H9 (cell line): Measurements from ENCODE around the gene RASL12. TPM values are rescaled to one million over a fixed set of nuclear protein-coding genes. Genes with fewer than 3 reads are reported as not detected.

Experiments
- DNase-seq: peaks from one replicate; pipeline ENCODE4 v3.0.0-alpha.2; 2017
- H2AFZ ChIP-seq: one replicate; pipeline ENCODE4 v1.6.1; 2013; ENCODE audit warnings: mild to moderate bottlenecking, low read length, control low read depth, moderate library complexity
- H2AK5ac ChIP-seq: 2 replicates; pipeline ENCODE4 v1.6.1; 2013; ENCODE audit warnings: low read length, control low read depth, mixed read lengths; ENCODE audit not compliant: insufficient read length
- H2BK120ac ChIP-seq: one replicate; pipeline ENCODE4 v1.6.1; 2013; ENCODE audit warnings: low read depth, mild to moderate bottlenecking, low read length, control low read depth, inconsistent platforms; ENCODE audit not compliant: poor library complexity, severe bottlenecking
- H2BK12ac ChIP-seq: 2 replicates; pipeline ENCODE4 v1.6.1; 2013; ENCODE audit warnings: low read length, control low read depth, mixed read lengths, low read depth; ENCODE audit not compliant: insufficient read length
- H2BK15ac ChIP-seq: 2 replicates; pipeline ENCODE4 v1.6.1; 2013; ENCODE audit warnings: low read depth, low read length, control low read depth
- H2BK20ac ChIP-seq: one replicate; pipeline ENCODE4 v1.6.1; 2013; ENCODE audit warnings: low read depth, mild to moderate bottlenecking, low read length, control low read depth, inconsistent platforms; ENCODE audit not compliant: poor library complexity, severe bottlenecking
- H2BK5ac ChIP-seq: 2 replicates; pipeline ENCODE4 v1.6.1; 2013; ENCODE audit warnings: low read length, control low read depth, mixed read lengths; ENCODE audit not compliant: insufficient read length
- H3K14ac ChIP-seq: 2 replicates; pipeline ENCODE4 v1.6.1; 2013; ENCODE audit warnings: low read length, control low read depth; ENCODE audit not compliant: insufficient read depth
- H3K18ac ChIP-seq: 2 replicates; pipeline ENCODE4 v1.6.1; 2013; ENCODE audit warnings: low read depth, mild to moderate bottlenecking, mixed read lengths, low read length, control low read depth; ENCODE audit not compliant: insufficient read length
- H3K23ac ChIP-seq: 2 replicates; pipeline ENCODE4 v1.6.1; 2013; ENCODE audit warnings: low read length, control low read depth, mixed read lengths, low read depth; ENCODE audit not compliant: insufficient read length
- H3K23me2 ChIP-seq: 2 replicates; pipeline ENCODE4 v1.6.1; 2013; ENCODE audit warnings: low read depth, mild to moderate bottlenecking, mixed read lengths, low read length, control low read depth; ENCODE audit not compliant: insufficient read length, poor library complexity, severe bottlenecking
- H3K27ac ChIP-seq: 2 replicates; pipeline ENCODE4 v1.5.1; 2013; ENCODE audit warnings: low read length, control low read depth, mixed read lengths, low read depth; ENCODE audit not compliant: insufficient read length
- H3K27me3 ChIP-seq: 2 replicates; pipeline ENCODE4 v1.6.1; 2013; ENCODE audit warnings: low read length, control low read depth, inconsistent platforms; ENCODE audit not compliant: insufficient read depth
- H3K4ac ChIP-seq: 2 replicates; pipeline ENCODE4 v1.6.1; 2013; ENCODE audit warnings: low read depth, mild to moderate bottlenecking, control low read depth, inconsistent platforms, low read length, moderate library complexity
- H3K4me1 ChIP-seq: 2 replicates; pipeline ENCODE4 v1.6.1; 2013; ENCODE audit warnings: low read length, control low read depth, inconsistent platforms; ENCODE audit not compliant: insufficient read depth
- H3K4me2 ChIP-seq: 2 replicates; pipeline ENCODE4 v1.6.1; 2013; ENCODE audit warnings: low read length, control low read depth, mixed read lengths; ENCODE audit not compliant: insufficient read length, insufficient read depth
- H3K56ac ChIP-seq: 2 replicates; pipeline ENCODE4 v1.6.1; 2013; ENCODE audit warnings: low read depth, mild to moderate bottlenecking, mixed read lengths, low read length, control low read depth; ENCODE audit not compliant: insufficient read length
- H3K79me1 ChIP-seq: 2 replicates; pipeline ENCODE4 v1.6.1; 2013; ENCODE audit warnings: low read depth, mild to moderate bottlenecking, moderate library complexity, low read length, control low read depth, inconsistent platforms; ENCODE audit not compliant: insufficient read depth, poor library complexity, severe bottlenecking
- H3K79me2 ChIP-seq: 2 replicates; pipeline ENCODE4 v1.6.1; 2013; ENCODE audit warnings: low read length, control low read depth, inconsistent platforms; ENCODE audit not compliant: insufficient read depth
- H3K9ac ChIP-seq: 2 replicates; pipeline ENCODE4 v1.6.1; 2013; ENCODE audit warnings: low read length, control low read depth, mixed read lengths; ENCODE audit not compliant: insufficient read length; ENCODE audit errors: extremely low read depth
- H3K9me3 ChIP-seq: one replicate; pipeline ENCODE4 v1.6.1; 2013; ENCODE audit warnings: low read depth, low read length, inconsistent platforms; ENCODE audit not compliant: control insufficient read depth
- H3T11ph ChIP-seq: one replicate; pipeline ENCODE4 v1.6.1; 2013; ENCODE audit warnings: mild to moderate bottlenecking, low read length, control low read depth, inconsistent platforms
- H4K20me1 ChIP-seq: one replicate; pipeline ENCODE4 v1.6.1; 2013; ENCODE audit not compliant: control insufficient read depth, insufficient read length, insufficient read depth
- H4K5ac ChIP-seq: 2 replicates; pipeline ENCODE4 v1.6.1; 2013; ENCODE audit warnings: low read depth, mild to moderate bottlenecking, mixed read lengths, low read length, control low read depth; ENCODE audit not compliant: insufficient read length
- H4K8ac ChIP-seq: replicated peaks from 2 replicates; pipeline ENCODE4 v1.6.1; 2013; ENCODE audit warnings: low read length, control low read depth, mixed read lengths, low read depth; ENCODE audit not compliant: insufficient read length
- H4K91ac ChIP-seq: 2 replicates; pipeline ENCODE4 v1.6.1; 2013; ENCODE audit warnings: low read depth, mild to moderate bottlenecking, moderate library complexity, mixed read lengths, low read length, control low read depth; ENCODE audit not compliant: insufficient read length
- H3K27ac Mint-ChIP-seq, 3 experiments: 2 replicates in 2 of 3; 3 replicates in 1 of 3; pipeline ENCODE4 v1.8.0; 2020 to 2021; ENCODE audit warnings: mixed read lengths in 3 of 3, mild to moderate bottlenecking in 1 of 3, moderate library complexity in 1 of 3
- H3K27me3 Mint-ChIP-seq: 2 replicates; pipeline ENCODE4 v1.8.0; 2021; ENCODE audit warnings: low read depth, mild to moderate bottlenecking, moderate library complexity, mixed read lengths
- H3K36me3 Mint-ChIP-seq, 3 experiments: 2 replicates in 2 of 3; 3 replicates in 1 of 3; pipeline ENCODE4 v1.8.0; 2020 to 2021; ENCODE audit warnings: low read depth in 3 of 3, mixed read lengths in 3 of 3; ENCODE audit not compliant: insufficient read depth in 1 of 3
- H3K4me1 Mint-ChIP-seq, 2 experiments: 2 replicates each; pipeline ENCODE4 v1.8.0; 2020; ENCODE audit warnings: mixed read lengths in 2 of 2
- H3K4me3 Mint-ChIP-seq, 2 experiments: 2 replicates in 1 of 2; 3 replicates in 1 of 2; pipeline ENCODE4 v1.8.0; 2020 to 2021; ENCODE audit warnings: mild to moderate bottlenecking in 2 of 2, mixed read lengths in 2 of 2, moderate library complexity in 1 of 2
- H3K9me3 Mint-ChIP-seq, 2 experiments: 2 replicates in 1 of 2; 3 replicates in 1 of 2; pipeline ENCODE4 v1.8.0; 2020; ENCODE audit warnings: mild to moderate bottlenecking in 2 of 2, mixed read lengths in 2 of 2, moderate library complexity in 1 of 2
- WGBS: extraction: QIAGEN DNeasy Blood & Tissue Kit; methylation state at CpG from one replicate; pipeline ENCODE4 v1.1.7; 2013; ENCODE audit warnings: missing lambda C conversion rate, low lambda C conversion rate, mixed read lengths; ENCODE audit not compliant: insufficient read length; ENCODE audit errors: extremely low coverage; 5-methylcytosine and 5-hydroxymethylcytosine counted together
- total RNA-seq: library from RNA; stranded (reverse); gene quantifications from 2 replicates; pipeline ENCODE4 v1.2.1, GENCODE V29; 2021
- TF ChIP-seq, protein P1 (sequence below): fragments of 200-600 bp; sonication (generic); conservative IDR thresholded peaks from 3 replicates; pipeline ENCODE4 v1.8.0; 2021; ENCODE audit warnings: antibody characterized with exemption, mild to moderate bottlenecking

RASL12 gene
- total RNA-seq, 1 experiment from 2014 or later, result 7.5 TPM

DNA sequence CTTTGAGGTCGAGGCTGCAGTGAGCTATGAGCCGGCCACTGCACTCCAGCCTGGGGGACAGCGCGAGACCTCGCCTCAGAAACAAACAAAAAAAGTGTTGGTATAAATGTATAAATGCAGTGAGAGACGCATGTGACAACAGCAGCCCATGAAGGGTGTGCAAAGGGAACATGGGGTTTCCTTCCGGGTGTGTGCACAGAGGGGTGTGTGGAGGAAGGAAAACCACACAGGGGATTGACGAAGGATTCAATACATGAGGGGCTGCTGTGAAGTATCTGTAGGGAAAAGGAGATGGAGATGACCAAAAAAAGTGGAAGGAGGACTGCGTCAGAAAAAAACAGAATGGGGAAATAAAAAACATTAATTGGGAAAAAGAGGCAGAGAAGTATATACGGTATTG, 39.5 kb downstream of the RASL12 start:
- no peak overlapping the region for H2BK15ac ChIP-seq
- no peaks in the 10 kb centered on the region for H3K27me3 ChIP-seq
- no peaks in the 10 kb centered on the region for H3K79me1 ChIP-seq
- H4K5ac ChIP-seq, result no peak overlapping the region
- no peak overlapping the region for H3K23ac ChIP-seq
- H2BK20ac ChIP-seq, result no peak overlapping the region
- no peak overlapping the region for H2BK12ac ChIP-seq
- no peak overlapping the region for H3K56ac ChIP-seq
- H3K23me2 ChIP-seq, result no peaks in the 10 kb centered on the region
- Mint-ChIP-seq H3K36me3 (peaks cover 2 to 29% (median 28%) of the 10 kb centered on the region in 3 experiments; a peak in 5 of 7 replicates), H3K27ac (peak overlapping the region in 2 of 3 experiments; percentile 3 to 44; a peak in 3 of 7 replicates), H3K4me3 (peak overlapping the region; percentile 71 to 83), H3K27me3 (peaks cover 8% of the 10 kb centered on the region; the same call in 1 of the 2 replicates), H3K4me1 (peaks cover 16% of the 10 kb centered on the region in 2 experiments), H3K9me3 (no peaks in the 10 kb centered on the region)
- no peak overlapping the region for H2AFZ ChIP-seq
- H2BK5ac ChIP-seq, result no peak overlapping the region
- H3K4me2 ChIP-seq, result peak overlapping the region; percentile 83
- H3K79me2 ChIP-seq, result no peaks in the 10 kb centered on the region
- H3T11ph ChIP-seq, result no peak overlapping the region
- H2BK120ac ChIP-seq, result no peak overlapping the region
- TF ChIP-seq, protein P1, sequence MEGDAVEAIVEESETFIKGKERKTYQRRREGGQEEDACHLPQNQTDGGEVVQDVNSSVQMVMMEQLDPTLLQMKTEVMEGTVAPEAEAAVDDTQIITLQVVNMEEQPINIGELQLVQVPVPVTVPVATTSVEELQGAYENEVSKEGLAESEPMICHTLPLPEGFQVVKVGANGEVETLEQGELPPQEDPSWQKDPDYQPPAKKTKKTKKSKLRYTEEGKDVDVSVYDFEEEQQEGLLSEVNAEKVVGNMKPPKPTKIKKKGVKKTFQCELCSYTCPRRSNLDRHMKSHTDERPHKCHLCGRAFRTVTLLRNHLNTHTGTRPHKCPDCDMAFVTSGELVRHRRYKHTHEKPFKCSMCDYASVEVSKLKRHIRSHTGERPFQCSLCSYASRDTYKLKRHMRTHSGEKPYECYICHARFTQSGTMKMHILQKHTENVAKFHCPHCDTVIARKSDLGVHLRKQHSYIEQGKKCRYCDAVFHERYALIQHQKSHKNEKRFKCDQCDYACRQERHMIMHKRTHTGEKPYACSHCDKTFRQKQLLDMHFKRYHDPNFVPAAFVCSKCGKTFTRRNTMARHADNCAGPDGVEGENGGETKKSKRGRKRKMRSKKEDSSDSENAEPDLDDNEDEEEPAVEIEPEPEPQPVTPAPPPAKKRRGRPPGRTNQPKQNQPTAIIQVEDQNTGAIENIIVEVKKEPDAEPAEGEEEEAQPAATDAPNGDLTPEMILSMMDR, result no peak
- H3K9ac ChIP-seq, result no peak overlapping the region
- no peaks in the 10 kb centered on the region for H3K9me3 ChIP-seq
- no peak overlapping the region for H2AK5ac ChIP-seq
- WGBS, result no CpG with 5 or more reads among the region's 10 CpGs
- no peak for DNase-seq
- no peak overlapping the region for H4K91ac ChIP-seq
- no peak overlapping the region for H3K27ac ChIP-seq
- H3K14ac ChIP-seq, result no peak overlapping the region
- no peak overlapping the region for H3K18ac ChIP-seq
- no peak overlapping the region for H3K4ac ChIP-seq
- no peak overlapping the region for H4K8ac ChIP-seq
- no peaks in the 10 kb centered on the region for H4K20me1 ChIP-seq
- H3K4me1 ChIP-seq, result no peaks in the 10 kb centered on the region; the same call in 1 of the 2 replicates
